ENCODE measurements around the gene SDHA.
A peak's percentile ranks its signal among the peaks of the same experiment; 100 is the strongest.
"Not testable (repeated sequence)": the region's sequence is repeated elsewhere in the genome, so short reads cannot be mapped to it uniquely, and the experiment has no call there.

SDHA gene

GRCh38 chr5:186091-187041, 31.8 kb upstream of the SDHA start:
- no peak for DNase-seq

GRCh38 chr5:187042-187431, 31.1 kb upstream of the SDHA start:
- DNase-seq = no peak

GRCh38 chr5:187617-188451, 30.3 kb upstream of the SDHA start:
- DNase-seq = no peak

GRCh38 chr5:188488-189481, 29.3 kb upstream of the SDHA start:
- peak; percentile 88 for DNase-seq

GRCh38 chr5:189486-189885, 28.6 kb upstream of the SDHA start:
- DNase-seq = no peak

GRCh38 chr5:189976-190365, 28.1 kb upstream of the SDHA start:
- no peak for DNase-seq

- DNase-seq = no peak
These were observed 27.6 kb upstream of the SDHA start for GRCh38 chr5:190366-191035.

- DNase-seq = no peak
These were observed 26.8 kb upstream of the SDHA start, which contains the start of gene LRRC14B for GRCh38 chr5:191036-191948. Gene LRRC14B (plus strand): TSS chr5:191495. CDS start chr5:191539, 44 bp downstream.

GRCh38 chr5:191949-192690, 26.0 kb upstream of the SDHA start:
- DNase-seq = no peak

- no peak for DNase-seq
These were observed 25.5 kb upstream of the SDHA start for GRCh38 chr5:192691-192969.

GRCh38 chr5:192970-193831, 24.9 kb upstream of the SDHA start:
- no peak for DNase-seq

GRCh38 chr5:194102-194501, 24.0 kb upstream of the SDHA start:
- no peak for DNase-seq

- DNase-seq = no peak
These were observed 23.4 kb upstream of the SDHA start for GRCh38 chr5:194603-195209.

- no peak for DNase-seq
These were observed 22.5 kb upstream of the SDHA start for GRCh38 chr5:195401-196160.

GRCh38 chr5:196350-196749, 21.8 kb upstream of the SDHA start:
- DNase-seq = no peak

GRCh38 chr5:197031-197430, 21.1 kb upstream of the SDHA start:
- not testable (repeated sequence) for DNase-seq

- DNase-seq = no peak
These were observed 20.1 kb upstream of the SDHA start for GRCh38 chr5:197892-198489.

Data from CD4-positive, alpha-beta T cell treated with Interleukin-21 for 1 hour (primary cell).